Skeletal muscle tissue (tissue), 2 donors: ENCODE measurements around the gene CTAGE15. TPM values are rescaled to one million over a fixed set of nuclear protein-coding genes. Genes with fewer than 3 reads are reported as not detected.

Experiments
- small RNA-seq: library from RNA; depleted of rRNA; stranded (forward); fragments of <200 nt; gene quantifications from one replicate; pipeline ENCODE3, GENCODE V24; 2014
- total RNA-seq: library from RNA; depleted of rRNA; stranded (reverse); fragments of >200 nt; gene quantifications from one replicate; pipeline ENCODE4 v1.2.3, GENCODE V29; 2014

CTAGE15 gene
- total RNA-seq, 1 donor from 2014 or later, result under 0.01 TPM

Small RNAs within 50 kb of the gene (small RNA-seq; reads per million reads assigned to genes)
- gene AC073264.2 (not detected), gene RNU6-162P (not detected)

Other genes with a start within 250 kb of the CTAGE15 start
- gene FAM131B, start 209.1 kb upstream of the CTAGE15 start, total RNA-seq, result 1.0 TPM
- gene ZYX, start 190.5 kb upstream of the CTAGE15 start, total RNA-seq, result 17.7 TPM
- gene EPHA1, start 162.9 kb upstream of the CTAGE15 start, total RNA-seq, result 0.52 TPM
- gene TAS2R60, start 128.3 kb upstream of the CTAGE15 start, total RNA-seq, result not detected
- not detected for gene TAS2R41, start 93.9 kb upstream of the CTAGE15 start, total RNA-seq
- 2.1 TPM for gene TCAF2, start 49.2 kb downstream of the CTAGE15 start, total RNA-seq
- gene CTAGE6, start 185.9 kb downstream of the CTAGE15 start, total RNA-seq, result 2.1 TPM